B cell (primary cell): Measurements from ENCODE around the gene MAPT. TPM values are rescaled to one million over a fixed set of nuclear protein-coding genes. Genes with fewer than 3 reads are reported as not detected.

ENCODE experiments used
- ATAC-seq: fragments of 200-7000 bp; cut with Tn5 transposase; one replicate; pipeline ENCODE4 v1.10.0; 2021; ENCODE audit warnings: low read depth, mild to moderate bottlenecking, moderate number of reproducible peaks, moderate library complexity
- CTCF ChIA-PET: fragments of 350-600 bp; sonication (Branson Sonifier 250); formaldehyde crosslinking; loops from one replicate; lab custom pipeline; 2021; ENCODE audit warnings: antibody characterized with exemption, inconsistent platforms; lab: Charles Lee
- POLR2A ChIA-PET: fragments of 350-600 bp; sonication (Branson Sonifier 250); formaldehyde crosslinking; loops from one replicate; lab custom pipeline; 2021; ENCODE audit warnings: antibody characterized with exemption; lab: Charles Lee
- DNase-seq: peaks from one replicate; pipeline ENCODE4 v3.0.0; 2013
- H2AFZ ChIP-seq: 2 replicates; pipeline ENCODE4 v1.6.1; 2012; ENCODE audit warnings: mild to moderate bottlenecking, low read depth, low read length; ENCODE audit not compliant: insufficient read depth, poor library complexity, severe bottlenecking
- H3K27ac ChIP-seq, 2 donors: 1 replicate in 1 of 2; 2 replicates in 1 of 2; pipeline ENCODE4 v1.5.1; 2012 to 2013; ENCODE audit warnings: low read length in 2 of 2, mild to moderate bottlenecking in 2 of 2, moderate library complexity in 1 of 2
- H3K27me3 ChIP-seq, 4 experiments: fragments of 200-600 bp in 1 of 4; sonication (generic) in 1 of 4; replicated peaks in 1 of 4; 1 replicate in 2 of 4; 2 replicates in 2 of 4; pipeline versions ENCODE4 v1.6.1 to v1.7.0; 2013 to 2016; ENCODE audit warnings: low read length in 3 of 4, mild to moderate bottlenecking in 2 of 4, mixed read lengths in 1 of 4, moderate library complexity in 1 of 4; ENCODE audit not compliant: insufficient read depth in 4 of 4, control insufficient read depth in 3 of 4; ENCODE audit errors: control extremely low read depth in 1 of 4
- H3K36me3 ChIP-seq, 2 experiments: replicated peaks in 1 of 2; 1 replicate in 1 of 2; 2 replicates in 1 of 2; pipeline versions ENCODE4 v1.6.1 to v1.7.1; 2013; ENCODE audit warnings: low read length in 1 of 2; ENCODE audit not compliant: insufficient read depth in 2 of 2, control insufficient read depth in 1 of 2; ENCODE audit errors: control extremely low read depth in 1 of 2, extremely low read depth in 1 of 2
- H3K4me1 ChIP-seq, 2 donors: fragments of 200-600 bp in 1 of 2; sonication (generic) in 1 of 2; 1 replicate in 1 of 2; 2 replicates in 1 of 2; pipeline versions ENCODE4 v1.5.1 to v1.6.1; 2013 to 2017; ENCODE audit warnings: low read length in 2 of 2; ENCODE audit not compliant: control insufficient read depth in 2 of 2, insufficient read depth in 2 of 2
- H3K4me2 ChIP-seq: replicated peaks from 2 replicates; pipeline ENCODE3; 2012; ENCODE audit warnings: mild to moderate bottlenecking, low read depth, low read length; ENCODE audit not compliant: poor library complexity, severe bottlenecking
- H3K4me3 ChIP-seq, 5 experiments: fragments of 200-600 bp in 1 of 5; sonication (generic) in 1 of 5; 1 replicate in 3 of 5; 2 replicates in 2 of 5; pipeline versions ENCODE4 v1.5.1 to v1.7.0; 2011 to 2016; ENCODE audit warnings: low read length in 4 of 5, mild to moderate bottlenecking in 4 of 5, low read depth in 2 of 5, control low read depth in 1 of 5, moderate library complexity in 1 of 5; ENCODE audit not compliant: insufficient read depth in 1 of 5; ENCODE audit errors: control extremely low read depth in 1 of 5, extremely low read depth in 1 of 5
- H3K79me2 ChIP-seq: fragments of 200-600 bp; sonication (generic); one replicate; pipeline ENCODE4 v1.6.0; 2016; ENCODE audit warnings: low read length; ENCODE audit not compliant: control insufficient read depth, insufficient read depth
- H3K9ac ChIP-seq: fragments of 200-600 bp; sonication (generic); 2 replicates; pipeline ENCODE4 v1.6.1; 2017; ENCODE audit warnings: mild to moderate bottlenecking, low read length, moderate library complexity
- H3K9me3 ChIP-seq, 3 donors: one replicate each; pipeline versions ENCODE4 v1.6.1 to v1.7.1; 2013; ENCODE audit warnings: low read length in 2 of 3; ENCODE audit not compliant: control insufficient read depth in 2 of 3, insufficient read depth in 1 of 3; ENCODE audit errors: control extremely low read depth in 1 of 3
- H4K20me1 ChIP-seq: 2 replicates; pipeline ENCODE4 v1.6.0; 2012; ENCODE audit warnings: mild to moderate bottlenecking, low read length; ENCODE audit not compliant: insufficient read depth, control insufficient read depth, poor library complexity, severe bottlenecking
- H3K27ac Mint-ChIP-seq: one replicate; pipeline ENCODE4 v1.8.0; 2021; ENCODE audit warnings: mixed read lengths
- H3K27me3 Mint-ChIP-seq: one replicate; pipeline ENCODE4 v1.8.0; 2021; ENCODE audit warnings: mixed read lengths
- H3K4me1 Mint-ChIP-seq: one replicate; pipeline ENCODE4 v1.8.0; 2021; ENCODE audit warnings: mixed read lengths
- H3K4me3 Mint-ChIP-seq: one replicate; pipeline ENCODE4 v1.8.0; 2021; ENCODE audit warnings: mixed read lengths
- H3K9me3 Mint-ChIP-seq: one replicate; pipeline ENCODE4 v1.8.0; 2022; ENCODE audit warnings: mixed read lengths; ENCODE audit not compliant: insufficient read depth
- CTCF ChIP-seq: fragments of 200-600 bp; IDR thresholded peaks from one replicate; pipeline ENCODE4 v1.8.0; 2022; ENCODE audit warnings: antibody characterized with exemption, mild to moderate bottlenecking
- EZH2 ChIP-seq: IDR thresholded peaks from 2 replicates; pipeline ENCODE4 v1.6.1; 2012; ENCODE audit warnings: borderline replicate concordance, low read depth, mild to moderate bottlenecking, moderate library complexity, low read length; ENCODE audit not compliant: insufficient read depth, poor library complexity, severe bottlenecking
- WGBS: methylation state at CpG from one replicate; pipeline ENCODE4 v1.1.5; 2013; ENCODE audit warnings: missing lambda C conversion rate; ENCODE audit not compliant: insufficient coverage; 5-methylcytosine and 5-hydroxymethylcytosine counted together
- intact Hi-C: fragments of 100-400 bp; cut with micrococcal nuclease; formaldehyde crosslinking; loops from one replicate; pipeline ENCODE4 v1.10.0; 2022
- polyA minus RNA-seq: library from RNA; depleted of rRNA, polyadenylated mRNA; stranded (reverse); fragments of >200 nt; gene quantifications from 2 replicates; pipeline ENCODE4 v1.2.3, GENCODE V29; 2012
- polyA plus RNA-seq: library from polyadenylated mRNA; depleted of rRNA; stranded (reverse); fragments of >200 nt; gene quantifications from 2 replicates; pipeline ENCODE4 v1.2.3, GENCODE V29; 2012
- total RNA-seq, 2 donors: library from RNA; stranded (reverse); fragments of 120-200 nt in 1 of 2; gene quantifications; 1 replicate in 1 of 2; 2 replicates in 1 of 2; pipeline versions ENCODE4 v1.2.3 to v1.2.4, GENCODE V29; 2013 to 2022

Gene MAPT
- total RNA-seq = 0.19 and 0.20 TPM in 2 replicates
- 0.12 TPM for total RNA-seq (2013)
- polyA plus RNA-seq = 0.13 and 0.27 TPM in 2 replicates
- polyA minus RNA-seq = 0.09 and 0.29 TPM in 2 replicates

GRCh38 chr17:45894022-45894784 lies at the start of gene MAPT:
TSS of gene MAPT (plus strand) at chr17:45894554. CDS start at chr17:45962338, 67,784 bp downstream.
- 3% methylated on average over 97 of the region's 97 CpGs for WGBS
- Histone ChIP-seq H3K9me3 (peaks cover 0 to 20% (median 0%) of the 10 kb centered on the region in 3 donors), H4K20me1 (no peaks in the 10 kb centered on the region), H3K9ac (peak within 1 kb of the TSS; percentile 79), H3K4me2 (peak within 1 kb of the TSS; percentile 100), H3K27me3 (peaks cover 2 to 49% (median 31%) of the 10 kb centered on the region in 4 experiments), H3K79me2 (no peaks in the 10 kb centered on the region), H3K4me3 (peak within 1 kb of the TSS; percentile 3 to 75 (median 69)), H3K27ac (no peak within 1 kb of the TSS), H3K4me1 (peaks cover 37 to 40% of the 10 kb centered on the region in 2 donors), H3K36me3 (no peaks in the 10 kb centered on the region), H2AFZ (peak within 1 kb of the TSS; percentile 93)
- Mint-ChIP-seq H3K4me3 (peak within 1 kb of the TSS; percentile 91), H3K27me3 (peaks cover 19% of the 10 kb centered on the region), H3K9me3 (no peaks in the 10 kb centered on the region), H3K27ac (peak within 1 kb of the TSS; percentile 63), H3K4me1 (peaks cover 25% of the 10 kb centered on the region)
- ChIA-PET POLR2A (interaction anchor here (0.5 kb wide), 2 partner anchors 140 to 371 kb away, joined by 3 to 4 read pairs; no protein-coding TSS in a partner anchor), CTCF (interaction anchor here (1.1 to 1.9 kb wide), 2 partner anchors 55 to 254 kb away, joined by 3 to 4 read pairs; no protein-coding TSS in a partner anchor)
- peak; percentile 85 for TF ChIP-seq CTCF
- no peak for TF ChIP-seq EZH2
- ATAC-seq (peak; percentile 90), DNase-seq (peak; percentile 88)
- intact Hi-C loops = loop anchor here (2.0 kb wide), 1 partner anchor 55 kb away; no protein-coding TSS in a partner anchor
